ENCODE results near the gene CLGN.

Gene CLGN

GRCh38 chr4:140353786-140354185 lies 73.7 kb downstream of the CLGN start:
- no peak for DNase-seq (ENCODE audit: low read depth)
- TF ChIP-seq, protein P1, sequence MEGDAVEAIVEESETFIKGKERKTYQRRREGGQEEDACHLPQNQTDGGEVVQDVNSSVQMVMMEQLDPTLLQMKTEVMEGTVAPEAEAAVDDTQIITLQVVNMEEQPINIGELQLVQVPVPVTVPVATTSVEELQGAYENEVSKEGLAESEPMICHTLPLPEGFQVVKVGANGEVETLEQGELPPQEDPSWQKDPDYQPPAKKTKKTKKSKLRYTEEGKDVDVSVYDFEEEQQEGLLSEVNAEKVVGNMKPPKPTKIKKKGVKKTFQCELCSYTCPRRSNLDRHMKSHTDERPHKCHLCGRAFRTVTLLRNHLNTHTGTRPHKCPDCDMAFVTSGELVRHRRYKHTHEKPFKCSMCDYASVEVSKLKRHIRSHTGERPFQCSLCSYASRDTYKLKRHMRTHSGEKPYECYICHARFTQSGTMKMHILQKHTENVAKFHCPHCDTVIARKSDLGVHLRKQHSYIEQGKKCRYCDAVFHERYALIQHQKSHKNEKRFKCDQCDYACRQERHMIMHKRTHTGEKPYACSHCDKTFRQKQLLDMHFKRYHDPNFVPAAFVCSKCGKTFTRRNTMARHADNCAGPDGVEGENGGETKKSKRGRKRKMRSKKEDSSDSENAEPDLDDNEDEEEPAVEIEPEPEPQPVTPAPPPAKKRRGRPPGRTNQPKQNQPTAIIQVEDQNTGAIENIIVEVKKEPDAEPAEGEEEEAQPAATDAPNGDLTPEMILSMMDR (IDR thresholded peaks at IDR 0.05; ENCODE audit: low read depth, low read length, missing control alignments): no peak

DNA sequence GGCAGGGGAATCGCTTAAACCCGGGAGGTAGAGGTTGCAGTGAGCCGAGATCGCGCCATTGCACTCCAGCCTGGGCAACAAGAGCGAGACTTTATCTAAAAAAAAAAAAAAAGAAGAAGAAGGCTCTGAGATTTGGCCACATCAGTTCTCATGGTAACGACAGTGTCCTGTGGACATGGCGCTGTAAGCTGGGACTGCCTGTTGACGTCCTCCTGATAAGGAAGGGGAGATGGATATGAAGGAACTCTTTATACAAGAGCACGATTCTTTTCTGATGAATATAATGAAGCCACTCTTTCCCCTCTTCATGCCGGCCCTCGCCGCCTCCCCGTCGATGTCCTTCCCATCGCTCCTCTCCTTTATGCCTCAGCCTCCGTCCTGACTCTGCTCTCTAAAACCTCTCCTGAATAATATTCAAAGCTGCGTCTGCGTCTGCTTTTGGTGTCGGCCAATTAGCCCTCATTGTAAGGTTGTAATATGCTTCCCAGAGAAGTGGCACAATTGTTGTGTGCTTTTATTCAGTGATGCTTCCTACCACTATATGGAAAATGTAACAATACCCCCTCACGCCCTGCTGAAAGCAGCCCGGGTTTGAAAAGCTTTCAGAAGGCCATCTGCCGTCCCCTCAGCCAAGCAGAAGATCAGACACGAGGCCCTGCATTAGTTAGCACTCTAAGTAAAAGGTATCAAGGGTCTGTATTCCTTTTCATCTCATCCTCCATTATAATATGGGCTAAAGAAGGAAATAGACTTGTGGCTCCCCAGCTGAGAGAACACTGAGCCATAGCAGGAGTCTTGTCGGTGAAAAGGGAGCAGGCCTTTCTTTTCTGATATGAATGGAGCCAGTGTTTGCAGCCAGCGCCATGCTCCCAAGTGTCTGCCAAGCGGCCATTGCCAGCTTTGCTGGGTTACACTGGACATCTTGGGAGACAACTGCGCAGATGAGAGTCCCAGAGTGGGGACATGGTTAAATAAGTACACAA lies 76.1 kb downstream of the CLGN start:
- no peak for DNase-seq (ENCODE audit: low read depth)
- no peak overlapping the region for H3K4me3 ChIP-seq (ENCODE audit: low read depth, low read length)
- TF ChIP-seq, protein P1 (IDR thresholded peaks at IDR 0.05; ENCODE audit: low read depth, low read length, missing control alignments): no peak

More at GRCh38 chr4:140353786-140354185, 73.7 kb downstream of the CLGN start:
- no peak overlapping the region for H3K4me3 ChIP-seq (ENCODE audit: low read depth, low read length)

- TF ChIP-seq, protein P1 (IDR thresholded peaks at IDR 0.05; ENCODE audit: low read depth, low read length, missing control alignments): no peak
- no peak overlapping the region for H3K4me3 ChIP-seq (ENCODE audit: low read depth, low read length)
- DNase-seq (ENCODE audit: low read depth): no peak
These were observed 77.6 kb downstream of the CLGN start for GRCh38 chr4:140349816-140350215.

GRCh38 chr4:140346136-140346535 lies 81.3 kb downstream of the CLGN start:
- DNase-seq (ENCODE audit: low read depth): no peak
- TF ChIP-seq, protein P1 (IDR thresholded peaks at IDR 0.05; ENCODE audit: low read depth, low read length, missing control alignments): no peak
- no peak overlapping the region for H3K4me3 ChIP-seq (ENCODE audit: low read depth, low read length)

- no peak for DNase-seq (ENCODE audit: low read depth)
- H3K4me3 ChIP-seq (ENCODE audit: low read depth, low read length): no peak overlapping the region
- TF ChIP-seq, protein P1 (IDR thresholded peaks at IDR 0.05; ENCODE audit: low read depth, low read length, missing control alignments): no peak
These were observed 82.8 kb downstream of the CLGN start for GRCh38 chr4:140344621-140345020.

DNA sequence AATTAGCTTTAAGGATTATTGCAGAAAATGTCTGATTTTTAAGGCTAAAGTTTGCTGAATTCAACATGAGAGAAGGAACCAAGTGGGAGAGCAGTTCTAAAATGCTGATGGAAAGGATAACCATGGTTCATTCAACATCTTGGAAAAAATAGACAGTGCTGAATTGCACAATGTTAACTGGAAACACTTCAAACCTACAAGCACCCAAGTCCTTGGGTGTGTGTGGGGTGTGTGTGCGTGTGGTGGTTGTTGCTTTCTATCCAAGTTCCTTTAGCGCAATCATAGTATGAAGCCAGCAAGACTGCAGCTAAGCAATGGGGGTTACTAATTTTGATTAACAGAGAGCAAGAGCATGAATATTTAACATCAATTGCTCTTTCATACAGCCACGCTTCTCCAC lies 83.3 kb downstream of the CLGN start:
- H3K4me3 ChIP-seq (ENCODE audit: low read depth, low read length): no peak overlapping the region
- no peak for DNase-seq (ENCODE audit: low read depth)
- TF ChIP-seq, protein P1 (IDR thresholded peaks at IDR 0.05; ENCODE audit: low read depth, low read length, missing control alignments): no peak

All from GM12864 (cell line).